EH (cell line): Measurements from ENCODE around the gene PAPOLA.
"Not testable (repeated sequence)": the region's sequence is repeated elsewhere in the genome, so short reads cannot be mapped to it uniquely, and the experiment has no call there.

Experiments
- DNase-seq: peaks from one replicate; pipeline ENCODE4 v3.0.0-alpha.2; 2015; ENCODE audit warnings: low read depth

PAPOLA gene

DNA sequence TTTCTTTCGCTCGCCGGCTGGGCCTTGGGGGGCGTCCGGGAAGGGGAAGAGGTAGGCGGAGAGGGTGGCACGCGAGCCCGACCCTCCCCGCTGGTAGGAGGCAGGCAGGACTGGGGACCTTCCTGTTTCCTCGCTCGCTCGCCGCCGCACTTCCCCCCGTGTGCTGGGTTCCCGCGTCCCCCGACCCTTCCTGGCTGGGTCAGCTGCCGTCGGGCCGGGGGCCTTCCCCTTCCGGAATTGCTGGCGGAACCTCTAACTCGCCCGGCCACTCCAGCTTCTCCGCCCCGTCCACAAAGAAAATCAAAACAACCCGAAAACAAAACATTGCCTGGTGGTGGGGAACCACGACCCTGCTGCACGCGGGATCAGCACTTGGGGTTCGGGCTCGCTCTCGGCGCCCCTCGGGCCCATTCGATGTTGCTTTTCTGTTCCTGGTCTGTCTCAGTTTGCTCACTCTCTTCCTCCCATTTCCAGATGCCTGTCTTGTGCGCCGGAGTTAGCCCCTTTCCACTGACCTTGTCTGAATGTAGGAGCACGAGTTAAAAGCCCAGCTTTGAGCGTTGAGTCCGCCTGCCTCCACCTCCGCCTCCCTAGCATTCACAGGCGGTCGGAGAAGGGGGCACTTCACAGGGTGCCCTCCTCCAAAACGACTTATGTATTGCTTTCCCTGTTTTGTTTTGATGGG, 581 bp downstream of the PAPOLA start:
- DNase-seq, result peak; percentile 49

DNA sequence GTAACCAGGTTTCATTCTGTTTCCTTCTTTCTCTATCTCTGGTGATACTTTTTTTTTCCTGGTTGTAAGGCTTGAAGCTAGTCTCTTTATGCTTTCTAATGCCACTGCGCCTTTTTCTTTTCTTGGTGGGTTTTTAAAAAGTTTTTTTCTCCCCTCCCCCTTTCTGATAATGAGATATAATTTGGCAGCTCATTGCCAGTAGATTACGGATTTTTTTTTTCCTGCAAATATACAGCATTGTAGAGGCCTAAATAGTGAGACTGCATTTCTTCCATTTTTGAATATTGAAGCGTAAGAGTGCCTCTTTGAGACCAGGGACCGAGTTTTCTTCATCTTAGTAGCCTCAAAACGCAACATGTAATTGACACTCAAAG, 1.1 kb downstream of the PAPOLA start:
- no peak for DNase-seq

DNA sequence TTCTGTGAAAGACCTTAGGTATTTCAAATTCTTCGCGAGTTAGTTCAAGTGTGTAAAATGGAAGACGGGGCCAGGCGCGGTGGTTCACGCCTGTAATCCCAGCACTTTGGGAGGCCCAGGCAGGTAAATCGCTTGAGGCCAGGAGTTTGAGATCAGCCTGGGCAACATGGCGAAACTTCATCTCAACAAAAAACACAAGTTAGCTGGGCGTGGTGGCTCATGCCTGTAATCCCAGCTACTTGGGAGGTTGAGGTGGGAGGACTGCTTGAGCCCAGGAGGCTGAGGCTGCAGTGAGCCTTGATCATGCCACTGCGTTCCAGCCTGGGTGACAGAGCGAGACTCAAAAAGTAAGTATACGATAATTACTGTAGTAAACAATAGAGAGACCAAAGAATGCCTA, 2.2 kb downstream of the PAPOLA start:
- DNase-seq, result not testable (repeated sequence)

DNA sequence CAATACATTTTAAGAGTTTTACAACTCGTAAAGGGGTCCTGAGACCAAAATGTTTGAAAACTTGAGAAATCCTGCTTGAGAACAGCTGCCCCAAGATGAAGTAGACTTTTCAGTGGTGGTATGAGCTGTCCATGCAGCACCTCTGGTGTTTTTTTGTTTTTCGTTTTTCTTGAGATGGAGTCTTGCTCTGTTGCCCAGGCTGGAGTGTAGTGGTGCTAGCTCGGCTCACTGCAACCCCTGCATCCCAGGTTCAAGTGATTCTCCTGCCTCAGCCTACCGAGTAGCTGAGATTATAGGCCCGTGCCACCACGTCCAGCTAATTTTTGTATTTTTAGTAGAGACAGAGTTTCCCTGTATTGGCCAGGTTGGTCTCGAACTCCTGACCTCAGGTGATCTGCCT, 5.5 kb downstream of the PAPOLA start:
- no peak for DNase-seq

DNA sequence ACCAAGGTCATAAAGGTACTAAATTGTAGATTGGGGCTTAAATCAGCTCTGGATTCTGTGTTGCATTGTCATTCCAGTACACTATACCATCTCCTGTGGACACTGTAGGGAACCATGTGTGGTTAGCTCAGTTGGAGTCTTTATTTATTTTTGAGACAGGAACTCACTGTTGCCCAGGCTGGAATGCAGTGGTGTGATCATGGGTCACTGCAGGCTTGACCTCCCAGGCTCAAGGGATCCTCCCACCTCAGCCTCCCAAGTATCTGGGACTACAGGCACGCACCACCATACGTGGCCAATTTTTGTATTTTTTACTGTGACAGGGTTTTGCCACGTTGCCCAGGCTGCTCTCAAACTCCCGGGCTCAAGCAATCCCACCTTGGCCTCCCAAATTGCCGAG, 6.7 kb downstream of the PAPOLA start:
- peak; percentile 38 for DNase-seq

DNA sequence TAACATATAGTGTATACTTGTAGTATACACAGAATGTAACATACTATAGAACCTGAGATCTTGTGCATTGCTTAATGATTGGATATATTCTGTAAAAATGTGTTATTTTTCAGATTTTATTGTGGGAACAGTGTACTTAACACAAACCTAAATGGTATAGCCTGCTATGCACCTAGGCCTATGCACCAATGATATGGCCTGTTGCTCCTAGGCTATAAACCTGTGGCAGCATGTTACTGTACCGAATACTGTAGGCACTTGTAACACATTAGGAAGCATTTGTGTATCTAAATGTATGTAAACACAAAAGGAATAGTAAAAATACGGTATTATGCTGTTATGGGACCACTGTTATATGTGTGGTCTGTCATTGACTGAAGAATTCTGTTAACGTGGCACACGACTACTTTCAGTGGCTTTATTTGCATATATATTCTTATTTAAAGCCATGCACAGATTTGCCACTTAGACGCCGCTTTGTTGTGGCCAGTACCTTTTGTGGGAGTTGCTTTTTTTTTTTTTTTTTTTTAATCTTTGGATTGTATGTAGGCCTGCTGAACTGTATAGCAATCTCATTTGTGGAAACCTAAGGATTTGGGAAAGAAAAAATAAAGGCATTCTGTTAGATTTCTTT, 7.4 kb downstream of the PAPOLA start:
- DNase-seq, result no peak

DNA sequence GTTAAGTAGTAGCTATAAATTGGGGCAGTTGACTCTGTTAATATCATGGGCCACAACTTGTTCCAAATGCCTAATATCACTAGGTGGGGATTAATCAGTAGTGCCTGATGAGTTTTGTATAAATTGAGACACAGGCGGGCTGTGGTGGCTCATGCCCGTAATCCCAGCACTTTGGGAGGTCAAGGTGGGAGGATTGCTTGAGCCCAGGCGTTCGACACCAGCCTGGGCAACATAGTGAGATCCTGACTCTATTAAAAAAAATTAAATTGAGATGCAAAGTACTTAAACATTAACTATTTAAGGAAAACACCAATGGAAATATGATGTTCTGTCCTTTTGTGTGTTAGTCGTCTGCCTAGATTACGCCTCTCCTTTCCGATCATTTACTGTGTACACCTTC, 9.0 kb downstream of the PAPOLA start:
- DNase-seq, result no peak

DNA sequence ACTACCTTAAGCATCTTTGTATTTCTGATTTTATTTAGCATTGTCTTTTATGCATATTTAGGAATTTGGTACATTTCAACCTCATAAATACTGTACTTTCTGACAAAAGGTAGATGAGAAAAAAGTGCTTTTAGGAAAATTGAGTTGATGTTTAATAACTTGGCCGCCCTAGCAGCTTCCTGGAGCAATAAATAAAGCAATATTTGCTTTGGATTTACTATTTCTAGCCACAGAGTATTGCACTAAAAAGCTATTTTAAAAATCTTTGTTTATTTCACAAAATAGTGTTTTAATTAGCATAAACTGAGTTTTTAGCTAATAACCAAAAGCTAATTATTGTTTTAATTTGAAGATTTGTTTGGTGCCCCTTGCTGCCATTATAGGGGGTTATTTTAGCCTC, 9.5 kb downstream of the PAPOLA start:
- DNase-seq, result no peak

DNA sequence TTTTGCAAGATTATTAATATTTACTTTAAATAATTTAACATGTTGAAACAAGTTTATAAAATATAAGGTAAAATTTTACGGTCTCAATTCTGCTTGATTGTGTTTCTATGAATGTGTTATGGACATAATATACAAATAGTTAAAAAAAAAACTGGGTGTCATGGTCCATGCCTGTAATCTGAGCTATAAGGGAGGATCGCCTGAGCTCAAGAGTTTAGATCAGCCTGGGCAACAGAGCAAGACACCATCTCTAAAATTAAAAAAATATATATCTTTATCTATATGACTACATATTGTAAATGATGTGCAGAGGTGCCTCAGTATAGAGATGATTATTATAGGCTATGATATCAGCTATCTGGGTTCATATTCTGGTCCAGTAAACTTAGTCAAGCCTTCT, 9.9 kb downstream of the PAPOLA start:
- DNase-seq, result no peak

DNA sequence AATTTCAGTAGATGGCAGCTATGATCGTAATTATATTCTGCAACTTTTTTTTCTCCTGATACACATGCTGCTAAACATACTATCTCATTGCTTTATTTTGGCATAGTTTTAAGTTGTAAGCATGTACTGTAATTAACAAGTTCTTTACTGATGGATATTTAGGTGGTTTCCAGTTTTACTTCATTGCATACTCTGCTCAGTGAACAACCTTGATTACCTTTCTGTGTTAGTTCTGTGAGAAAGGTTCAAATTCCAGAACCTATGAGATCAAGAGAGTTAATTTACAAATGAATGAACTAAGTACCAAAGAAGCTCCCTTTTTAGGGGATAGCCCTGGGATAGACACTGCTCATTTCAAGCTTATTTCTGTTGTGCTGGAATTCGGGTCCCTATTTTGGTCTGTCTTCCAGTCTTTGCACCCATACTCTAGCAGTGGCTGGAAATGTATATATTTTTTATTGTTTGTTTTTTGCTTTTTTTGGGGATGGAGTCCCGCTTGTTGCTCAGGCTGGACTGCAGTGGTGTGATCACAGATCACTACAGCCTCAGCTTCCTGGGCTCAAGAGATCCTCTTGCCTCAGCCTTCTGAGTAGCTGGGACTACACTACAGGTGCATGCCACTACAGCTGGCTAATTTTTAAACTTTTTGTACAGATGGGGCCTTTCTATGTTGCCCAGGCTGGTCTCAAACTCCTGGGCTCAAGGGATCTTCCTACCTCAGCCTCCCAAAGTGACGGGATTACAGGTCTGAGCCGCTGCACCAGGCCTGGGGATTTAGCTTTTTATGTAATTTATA, 10.6 kb downstream of the PAPOLA start:
- DNase-seq, result no peak

DNA sequence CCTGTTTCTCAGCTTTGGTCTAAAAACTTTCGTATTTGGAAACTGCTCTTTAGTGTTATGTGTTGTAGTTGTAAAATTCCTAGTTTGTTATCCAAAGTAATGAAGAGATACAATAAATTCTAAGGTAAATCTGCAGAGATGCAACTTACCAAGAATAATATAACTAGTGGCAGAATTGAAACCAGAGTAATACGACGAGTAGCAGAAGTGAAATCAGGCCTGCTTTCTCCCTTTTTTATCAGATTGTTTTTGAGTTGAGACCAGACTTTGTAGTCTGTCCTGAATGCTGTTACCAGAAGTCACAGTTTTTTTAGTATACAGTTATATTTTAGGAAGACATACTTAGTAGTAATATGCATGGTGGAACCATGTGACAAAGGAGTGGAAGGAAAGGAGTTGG, 12.5 kb downstream of the PAPOLA start:
- no peak for DNase-seq

DNA sequence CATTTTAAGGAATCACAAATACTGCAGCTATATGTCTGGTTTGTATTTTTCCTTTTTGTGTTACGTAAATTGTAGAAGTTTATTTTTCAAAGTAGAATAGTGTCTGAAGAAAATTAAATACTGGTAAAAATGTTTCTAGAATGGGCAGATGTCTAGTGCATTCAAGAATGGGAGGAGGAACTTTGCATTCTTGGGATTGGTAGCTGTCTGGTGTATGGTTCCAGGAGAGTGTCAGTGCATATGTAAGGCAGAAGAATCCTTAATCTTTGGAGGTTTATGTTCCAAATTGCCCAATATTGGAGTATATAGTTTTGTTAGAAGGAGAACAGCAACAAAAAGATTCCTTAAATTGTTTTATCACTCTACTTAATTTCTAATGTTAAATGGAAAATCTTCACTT, 13.5 kb downstream of the PAPOLA start:
- peak; percentile 27 for DNase-seq

DNA sequence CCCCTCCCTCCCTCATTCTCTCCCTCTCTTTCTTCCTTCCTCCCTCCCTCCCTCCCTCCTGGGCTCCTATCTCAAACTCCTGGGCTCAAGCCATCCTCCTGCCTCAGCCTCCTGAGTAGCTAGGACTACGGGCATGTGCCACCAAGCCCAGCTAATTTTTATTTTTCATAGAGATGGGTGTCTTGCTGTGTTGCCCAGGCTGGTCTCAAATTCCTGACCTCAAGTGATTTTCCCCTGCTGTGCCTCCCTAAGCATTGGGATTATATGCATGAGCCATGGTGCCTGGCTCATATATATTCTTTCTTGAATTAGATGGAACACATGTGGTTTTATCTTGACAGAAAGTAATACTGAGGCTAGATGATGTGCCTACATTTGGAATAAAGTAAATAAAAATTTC, 14.2 kb downstream of the PAPOLA start:
- DNase-seq, result no peak

DNA sequence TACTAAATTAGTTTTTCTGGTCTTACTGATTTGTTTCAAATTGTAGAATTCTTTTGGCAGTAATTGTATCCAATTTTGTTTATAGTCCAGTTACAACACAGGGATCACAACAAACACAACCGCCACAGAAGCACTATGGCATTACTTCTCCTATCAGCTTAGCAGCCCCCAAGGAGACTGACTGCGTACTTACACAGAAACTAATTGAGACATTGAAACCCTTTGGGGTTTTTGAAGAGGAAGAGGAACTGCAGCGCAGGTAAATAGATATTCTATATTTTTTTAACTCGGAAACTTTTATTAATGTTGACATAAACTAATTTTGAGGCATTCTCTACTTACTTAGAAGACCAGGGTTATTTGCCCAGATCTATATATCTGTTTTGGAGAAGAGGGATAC, 17.8 kb downstream of the PAPOLA start:
- DNase-seq, result no peak

DNA sequence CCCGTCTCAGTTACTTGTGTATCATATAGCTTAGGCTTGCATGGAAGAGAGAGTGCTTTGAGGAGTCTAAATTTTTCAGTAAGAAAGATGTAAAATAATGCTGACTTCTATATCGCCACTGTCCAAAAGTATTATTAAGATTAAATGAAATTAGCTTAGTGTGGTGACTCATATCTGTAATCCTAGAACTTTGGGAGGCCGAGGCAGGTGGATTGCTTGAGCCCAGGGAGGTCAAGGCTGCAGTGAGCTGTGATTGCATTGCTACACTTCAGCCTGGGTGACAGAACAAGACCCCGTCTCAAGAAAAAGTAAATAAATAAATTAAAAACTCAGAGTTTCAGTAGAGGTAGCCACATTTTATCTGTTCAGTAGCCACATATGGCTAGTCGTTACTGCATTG, 23.3 kb downstream of the PAPOLA start:
- no peak for DNase-seq

DNA sequence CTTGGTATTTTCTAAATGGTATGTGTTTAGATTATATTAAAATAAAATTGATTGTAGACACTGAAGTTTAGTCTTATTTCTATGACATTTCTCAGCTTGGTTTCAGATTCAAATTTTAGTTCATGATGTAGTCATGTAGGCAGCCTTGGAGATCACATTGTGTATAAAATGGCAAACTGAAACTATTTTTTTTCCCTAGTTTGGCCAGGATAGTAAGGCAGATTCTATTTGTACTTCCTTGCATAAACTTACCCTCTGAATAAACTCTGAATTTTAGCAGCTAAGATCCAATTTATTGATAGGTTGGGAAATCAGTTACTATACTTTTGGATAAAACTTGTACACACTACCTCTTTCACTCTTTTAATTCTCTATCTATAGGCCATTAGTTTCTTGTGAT, 30.4 kb downstream of the PAPOLA start:
- no peak for DNase-seq

DNA sequence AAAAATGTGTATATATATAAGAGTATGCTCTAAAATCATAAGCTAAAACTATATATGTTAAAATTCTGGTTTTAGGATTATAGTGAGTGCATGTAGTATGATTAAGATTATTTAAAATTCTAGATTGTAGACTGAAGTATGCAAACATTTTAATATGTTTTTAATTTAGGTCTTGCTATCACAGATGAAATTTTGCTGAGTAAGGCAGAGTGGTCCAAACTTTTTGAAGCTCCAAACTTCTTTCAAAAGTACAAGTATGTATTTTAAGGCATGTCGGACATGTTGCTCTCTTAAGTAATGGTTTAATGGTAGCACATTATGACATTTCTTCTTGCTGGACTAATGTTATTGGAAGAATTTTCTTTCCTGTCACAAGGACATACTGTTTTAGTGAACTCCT, 34.6 kb downstream of the PAPOLA start:
- no peak for DNase-seq

DNA sequence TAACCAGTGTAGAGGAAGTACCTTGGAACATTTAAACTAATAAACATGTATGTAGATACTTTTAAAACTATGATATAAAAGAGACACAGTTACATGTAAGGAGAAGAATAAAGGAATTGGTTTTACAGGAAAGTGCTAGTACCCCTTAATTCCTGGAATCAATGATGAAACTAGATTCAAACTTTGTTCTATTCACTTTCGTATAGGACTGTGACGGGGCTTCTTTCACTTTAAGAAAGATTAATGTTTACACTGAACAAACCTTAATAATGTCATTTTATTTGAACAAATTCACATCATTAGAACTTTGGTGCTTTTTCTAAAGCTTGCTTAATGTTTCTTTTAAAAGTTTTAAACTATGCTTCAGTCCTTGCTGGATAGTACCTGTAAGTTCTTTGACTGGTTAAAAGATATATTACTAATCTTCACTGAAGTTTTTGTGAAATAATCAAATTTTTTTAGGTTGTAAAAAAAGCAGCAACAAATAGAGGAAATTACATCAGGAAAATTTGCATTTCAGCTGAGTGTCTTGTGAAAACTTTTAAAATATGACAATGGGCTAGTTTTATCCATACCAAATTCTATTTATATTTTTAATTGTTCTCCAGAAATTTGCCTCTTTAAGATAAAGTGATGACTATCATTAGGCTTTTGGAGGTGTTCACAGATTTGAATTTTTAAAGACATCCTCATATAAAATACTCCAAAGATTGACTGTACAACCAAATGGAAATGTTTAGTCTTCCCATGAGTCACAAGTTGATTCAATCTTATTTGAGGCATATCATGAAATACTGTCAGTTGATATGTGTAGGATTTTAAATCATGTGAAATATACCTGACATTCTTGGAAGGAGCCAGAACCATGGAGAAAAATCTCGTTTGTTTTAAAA, 36.2 kb downstream of the PAPOLA start:
- peak; percentile 9 for DNase-seq

DNA sequence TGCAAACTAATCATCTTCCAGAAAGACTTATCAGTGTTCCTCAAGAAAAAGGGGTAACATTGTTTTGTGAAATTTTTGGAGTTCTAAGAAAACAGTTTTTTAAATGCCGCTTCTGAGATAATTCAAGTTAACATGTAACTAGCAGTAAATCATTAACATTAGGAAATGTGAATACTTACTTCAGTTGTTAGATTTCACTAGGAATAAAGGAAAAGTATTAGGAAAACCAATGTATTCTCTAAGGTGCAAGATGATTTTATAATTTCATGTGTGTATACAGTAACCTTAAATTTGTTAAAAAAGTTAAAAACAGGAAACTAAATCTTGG, 36.8 kb downstream of the PAPOLA start:
- DNase-seq, result no peak

DNA sequence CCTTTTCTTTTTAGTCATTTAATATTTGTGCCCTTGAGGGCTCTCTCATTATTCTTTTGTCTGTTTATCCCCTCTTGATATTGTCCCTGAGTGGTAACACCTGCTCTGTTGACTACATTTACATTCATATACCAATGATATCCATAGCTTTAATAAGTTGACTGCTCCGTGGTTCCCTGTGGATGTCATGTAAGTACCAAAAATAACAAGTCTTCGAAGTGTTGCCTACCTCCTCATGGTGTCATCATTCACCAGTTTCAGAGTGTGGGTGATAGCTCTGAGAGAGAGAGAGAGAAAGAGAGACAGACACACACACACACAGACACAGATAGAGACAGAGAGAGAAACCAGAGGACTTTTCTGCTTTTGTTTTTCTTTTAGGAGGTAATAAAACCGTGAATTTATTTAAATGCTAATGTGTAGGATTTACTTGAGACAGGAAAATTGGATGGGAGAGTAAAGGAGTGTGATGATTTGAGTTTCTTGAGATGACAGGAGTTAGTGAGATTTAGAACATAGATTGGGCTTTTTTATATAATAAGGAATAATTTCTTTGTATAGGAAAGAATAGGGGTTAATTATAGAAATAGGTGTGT, 52.2 kb downstream of the PAPOLA start:
- DNase-seq, result no peak

DNA sequence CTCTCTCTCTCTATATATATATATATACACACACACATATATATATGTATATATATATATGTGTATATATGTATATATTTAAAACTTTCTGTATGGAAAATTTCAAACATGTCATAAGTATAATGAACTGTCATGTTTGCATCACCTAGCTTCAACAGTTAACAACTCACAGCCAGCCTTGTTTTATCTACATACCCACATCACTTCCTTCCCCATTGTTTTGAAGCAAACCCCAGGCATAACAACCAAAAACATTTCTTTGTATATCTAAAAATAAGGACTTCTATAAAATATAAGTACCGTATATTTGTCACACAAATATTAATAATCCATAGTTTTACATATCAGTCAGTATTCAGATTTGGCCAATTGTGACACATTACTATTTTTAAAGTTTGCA, 57.4 kb downstream of the PAPOLA start:
- no peak for DNase-seq

DNA sequence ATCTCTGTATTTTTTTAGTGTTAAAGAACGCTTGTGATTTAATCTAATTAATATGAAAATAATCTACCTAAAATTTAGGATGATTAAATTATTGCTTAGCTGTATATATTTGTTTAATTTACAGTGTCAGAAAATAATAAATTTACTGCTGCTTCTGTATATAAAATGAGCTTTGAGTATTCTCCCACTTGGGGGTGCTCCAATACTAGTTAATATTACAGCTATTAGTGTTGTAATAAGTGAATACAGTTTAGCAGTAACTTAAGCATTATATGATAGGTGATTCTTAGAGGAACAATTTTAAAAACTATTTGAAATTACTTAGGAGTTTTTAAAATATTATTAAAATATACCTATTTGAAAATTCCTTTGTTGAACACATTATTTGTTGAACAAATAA, 62.2 kb downstream of the PAPOLA start:
- no peak for DNase-seq
